NB4 (cell line): Measurements from ENCODE around the gene TPPP2.

Experiments
- MYC ChIP-seq: IDR thresholded peaks from 2 replicates; pipeline ENCODE4 v1.6.1; 2011; ENCODE audit warnings: low read depth, low read length
- POLR2A ChIP-seq: IDR thresholded peaks from 2 replicates; pipeline ENCODE4 v1.6.1; 2011; ENCODE audit warnings: mild to moderate bottlenecking; ENCODE audit not compliant: insufficient read length; ENCODE audit errors: extremely low read depth

- TF ChIP-seq MYC: no peak
- no peak for TF ChIP-seq POLR2A
Measured at GRCh38 chr14:21018781-21019180, 11.2 kb upstream of the TPPP2 start.
